Stimulated activated CD8-positive, alpha-beta memory T cell treated with anti-CD3 and anti-CD28 coated beads, Interleukin-15, amount 100 ng/mL, for 24 hours (primary cell): Measurements from ENCODE around the gene LARP4.
"Not testable (repeated sequence)": the region's sequence is repeated elsewhere in the genome, so short reads cannot be mapped to it uniquely, and the experiment has no call there.

Experiments
- DNase-seq: peaks from one replicate; pipeline ENCODE4 v3.0.0-alpha.2; 2020; ENCODE audit warnings: low read depth

Gene LARP4

DNA sequence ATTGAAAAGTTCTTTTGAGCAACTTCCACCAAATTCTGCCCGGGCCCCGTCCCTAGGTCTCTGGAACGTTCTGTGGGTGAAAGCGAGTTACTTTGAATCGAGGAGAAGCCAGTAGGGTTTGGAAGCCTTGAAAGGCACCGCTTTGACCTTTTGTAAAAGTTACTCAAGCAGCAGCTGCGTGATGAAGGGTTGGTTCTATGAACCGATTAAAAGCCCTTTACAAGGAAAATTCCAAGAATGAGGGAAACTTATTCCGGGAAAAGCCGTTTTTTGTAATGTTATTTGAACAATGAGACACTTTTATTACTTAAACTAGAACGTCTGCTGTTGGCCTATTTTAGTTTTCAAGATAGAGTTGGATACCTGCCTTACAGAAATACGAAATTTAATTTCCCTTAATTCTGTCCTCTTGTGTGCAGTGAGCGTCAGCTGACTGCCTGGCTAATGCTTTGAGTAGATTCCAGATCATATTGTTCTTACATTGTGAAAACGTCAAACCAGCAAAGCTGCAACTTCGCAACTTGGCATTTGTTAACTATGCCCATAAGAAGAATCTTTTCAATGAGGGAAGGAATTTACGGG lies 906 bp downstream of the LARP4 start:
- no peak for DNase-seq

DNA sequence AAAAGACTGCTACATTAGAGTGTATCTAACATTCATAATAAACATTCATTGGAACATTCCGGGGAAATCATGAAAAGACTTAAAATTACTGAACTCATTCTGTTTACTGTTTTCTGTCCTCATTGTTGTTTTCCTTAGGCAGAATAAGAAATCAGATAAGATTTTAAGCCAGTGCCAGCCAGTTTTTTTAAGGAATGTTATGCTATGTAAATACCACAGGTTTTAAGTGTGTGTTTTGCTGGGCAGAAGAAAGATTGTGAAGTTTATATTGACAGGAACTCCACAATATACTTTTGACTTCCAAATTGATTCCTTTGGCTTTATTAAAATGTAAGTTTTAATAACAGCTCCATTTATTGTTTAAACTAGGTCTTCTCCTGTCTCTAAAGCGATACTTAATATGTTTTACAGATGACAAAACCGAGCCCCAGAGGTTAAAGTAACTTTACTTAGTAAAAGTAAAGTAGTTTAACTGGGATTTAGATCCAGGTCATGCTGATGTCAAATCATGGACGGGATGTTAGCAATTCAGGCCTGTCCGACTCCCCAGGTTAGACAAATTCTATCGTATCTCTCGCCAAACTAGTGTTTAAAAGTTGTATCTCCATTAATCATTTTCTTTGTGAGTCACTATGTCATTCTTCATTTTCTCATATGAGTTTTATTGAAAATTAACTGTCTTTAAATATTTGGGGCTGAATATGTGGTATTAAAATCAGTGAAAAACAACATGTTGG lies 1.7 kb downstream of the LARP4 start:
- DNase-seq = no peak

- DNase-seq = no peak
Measured at GRCh38 chr12:50403001-50403440, 2.3 kb downstream of the LARP4 start.

DNA sequence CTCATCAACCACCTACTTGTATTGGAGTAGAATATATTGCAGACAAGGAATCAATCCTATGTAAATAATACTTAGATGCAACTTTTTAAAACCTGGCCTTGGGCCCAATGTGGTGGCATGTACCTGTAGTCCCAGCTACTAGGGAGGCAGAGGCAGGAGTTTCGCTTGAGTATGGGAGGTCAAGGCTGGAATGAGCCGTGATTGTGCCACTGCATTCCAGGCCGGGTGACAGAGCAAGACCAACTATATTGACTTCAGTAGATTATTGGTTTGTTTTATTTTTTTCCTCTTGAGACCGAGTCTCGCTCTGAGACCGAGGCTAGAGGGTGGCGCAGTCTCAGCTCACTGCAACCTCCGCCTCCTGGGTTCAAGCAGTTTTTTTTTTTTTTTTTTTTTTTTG lies 3.6 kb downstream of the LARP4 start:
- DNase-seq = no peak

GRCh38 chr12:50411051-50411660 lies 10.5 kb downstream of the LARP4 start:
- DNase-seq = no peak

- DNase-seq = no peak
Measured at GRCh38 chr12:50415899-50416479, 15.3 kb downstream of the LARP4 start.

DNA sequence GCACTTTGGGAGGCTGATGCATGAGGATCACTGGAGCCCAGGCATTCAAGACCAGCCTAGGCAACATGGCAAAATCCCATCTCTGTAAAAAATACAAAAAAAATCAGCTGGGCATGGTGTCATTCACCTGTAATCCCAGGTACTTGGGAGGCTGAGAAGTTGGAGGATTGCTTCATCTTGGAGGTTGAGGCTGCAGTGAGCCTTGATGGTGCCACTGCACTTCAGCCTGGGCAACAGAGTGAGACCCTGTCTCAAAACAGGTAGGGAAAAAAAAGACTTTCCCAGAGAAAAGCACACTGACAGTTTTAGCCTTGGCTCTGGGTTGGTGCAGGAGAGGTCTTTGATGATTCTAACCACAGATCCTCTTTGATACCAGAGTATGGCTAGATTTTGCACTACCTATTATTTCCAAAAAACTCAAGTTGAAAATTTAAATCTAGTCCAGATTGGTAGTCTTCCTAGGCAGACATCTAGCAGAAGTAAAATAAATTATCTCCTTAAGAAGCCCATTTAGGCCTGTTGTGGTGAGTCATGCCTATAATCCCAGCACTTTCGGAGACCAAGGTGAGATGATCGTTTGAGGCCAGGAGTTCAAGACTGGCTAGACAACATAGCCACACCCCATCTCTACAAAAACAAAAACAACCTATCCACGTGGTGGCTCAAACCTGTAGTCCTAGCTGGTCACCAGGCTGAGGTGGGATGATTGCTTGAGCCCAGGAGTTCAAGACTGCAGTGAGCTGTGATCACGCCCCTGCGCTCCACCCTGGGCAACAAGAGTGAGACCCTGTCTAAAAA lies 18.6 kb downstream of the LARP4 start:
- DNase-seq = no peak

- not testable (repeated sequence) for DNase-seq
Measured at GRCh38 chr12:50422855-50423254, 22.2 kb downstream of the LARP4 start.

- not testable (repeated sequence) for DNase-seq
Measured at GRCh38 chr12:50423342-50423741, 22.7 kb downstream of the LARP4 start.

GRCh38 chr12:50425589-50426258 lies 25.0 kb downstream of the LARP4 start:
- no peak for DNase-seq

DNA sequence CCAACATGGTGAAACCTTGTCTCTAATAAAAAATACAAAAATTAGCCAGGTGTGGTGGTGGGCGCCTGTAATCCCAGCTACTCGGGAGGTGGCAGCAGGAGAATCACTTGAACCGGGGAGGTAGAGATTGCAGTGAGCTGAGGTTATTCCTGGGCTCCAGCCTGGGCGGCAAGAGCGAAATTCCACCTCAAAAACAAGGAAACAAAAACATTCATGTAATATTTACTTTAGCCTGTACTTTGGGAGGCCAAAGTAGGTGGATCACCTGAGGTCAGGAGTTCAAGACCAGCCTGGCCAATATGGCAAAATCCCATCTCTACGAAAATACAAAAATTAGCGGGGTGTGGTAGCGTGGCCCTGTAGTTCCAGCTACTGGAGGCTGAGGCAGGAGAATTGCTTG lies 31.0 kb downstream of the LARP4 start:
- DNase-seq = not testable (repeated sequence)

GRCh38 chr12:50440288-50440687 lies 39.6 kb downstream of the LARP4 start:
- no peak for DNase-seq

- no peak for DNase-seq
Measured at GRCh38 chr12:50441763-50442162, 41.1 kb downstream of the LARP4 start.

- no peak for DNase-seq
Measured at GRCh38 chr12:50442178-50442908, 41.7 kb downstream of the LARP4 start.

DNA sequence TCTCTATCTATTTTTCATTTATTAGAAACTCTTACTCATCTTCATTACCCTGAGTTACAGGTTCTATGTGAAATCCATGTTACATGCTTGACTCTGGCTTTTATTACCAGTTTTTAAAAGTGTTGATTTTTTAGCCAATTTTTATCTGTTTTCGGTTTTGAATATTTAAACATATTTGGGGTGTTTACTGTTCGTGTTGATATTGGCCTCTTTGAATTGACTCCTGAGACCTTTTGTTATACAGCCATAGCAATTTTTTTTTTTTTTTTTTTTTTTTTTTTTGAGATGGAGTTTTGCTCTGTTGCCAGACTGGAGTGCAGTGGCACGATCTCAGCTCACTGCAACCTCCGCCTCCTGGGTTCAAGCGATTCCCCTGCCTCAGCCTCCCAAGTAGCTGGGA lies 49.0 kb downstream of the LARP4 start:
- DNase-seq = not testable (repeated sequence)

- DNase-seq = no peak
Measured at GRCh38 chr12:50452795-50453194, 52.1 kb downstream of the LARP4 start.

DNA sequence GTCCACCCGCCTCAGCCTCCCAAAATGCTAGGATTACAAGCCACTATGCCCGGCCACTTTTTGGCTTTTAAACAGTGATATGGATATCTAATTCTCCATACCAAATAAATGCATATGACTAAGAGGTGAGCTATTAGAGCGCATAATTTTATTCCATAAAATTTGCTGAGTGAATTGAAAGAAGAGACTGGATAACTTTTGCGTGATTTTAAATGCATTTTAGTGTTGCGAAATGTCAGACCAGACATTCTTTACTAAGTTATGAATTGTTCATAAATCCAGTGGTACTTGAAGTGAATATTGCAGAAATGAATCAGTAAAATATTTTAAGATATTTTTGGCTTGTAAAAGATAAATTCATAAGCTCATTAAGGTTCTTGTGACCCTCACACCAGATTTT lies 53.2 kb downstream of the LARP4 start:
- no peak for DNase-seq

- no peak for DNase-seq
Measured at GRCh38 chr12:50458606-50459005, 57.9 kb downstream of the LARP4 start.

DNA sequence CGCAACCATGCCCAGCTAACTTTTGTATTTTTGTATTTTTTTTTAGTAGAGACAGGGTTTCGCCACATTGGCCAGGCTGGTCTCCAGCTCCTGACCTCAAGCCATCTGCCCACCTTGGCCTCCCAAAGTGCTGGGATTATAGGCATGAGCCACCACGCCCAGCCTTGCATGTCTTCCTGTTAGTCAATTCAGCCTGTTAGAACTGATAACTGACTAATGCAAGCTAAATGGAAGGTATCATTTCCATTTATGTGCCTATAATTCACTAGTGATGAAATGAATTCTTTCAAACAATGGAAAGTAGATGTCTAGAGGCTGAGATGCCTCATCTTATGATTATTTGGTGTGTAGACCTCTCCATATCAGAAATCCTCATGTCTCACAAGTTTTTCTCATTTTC lies 66.8 kb downstream of the LARP4 start:
- no peak for DNase-seq

DNA sequence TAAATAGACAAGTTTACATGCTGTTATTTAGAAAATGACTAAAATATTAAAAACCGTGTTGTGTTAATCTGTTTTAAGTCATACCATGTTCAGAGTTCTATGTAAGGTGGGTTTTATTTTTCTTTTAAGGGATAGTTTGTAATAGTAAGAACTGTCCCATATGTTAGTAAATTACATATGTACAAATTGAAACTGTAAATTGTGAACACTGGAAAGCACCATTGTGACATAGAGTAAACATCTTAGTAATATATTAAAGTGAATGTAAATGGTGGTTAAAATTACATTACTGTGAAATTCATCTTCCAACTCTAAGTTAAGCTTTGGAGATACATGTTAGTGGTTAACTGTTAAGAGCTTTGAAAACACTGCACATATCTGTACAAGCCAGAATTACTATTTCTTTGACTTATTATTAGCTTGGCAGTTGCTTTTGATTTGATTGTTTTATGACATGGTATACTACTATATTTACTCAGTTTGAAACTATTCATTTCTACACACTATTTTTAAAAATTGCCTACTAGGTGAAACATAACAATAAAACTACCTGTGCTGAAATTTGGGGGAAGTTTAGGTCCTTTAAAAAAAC lies 76.7 kb downstream of the LARP4 start:
- no peak for DNase-seq

DNA sequence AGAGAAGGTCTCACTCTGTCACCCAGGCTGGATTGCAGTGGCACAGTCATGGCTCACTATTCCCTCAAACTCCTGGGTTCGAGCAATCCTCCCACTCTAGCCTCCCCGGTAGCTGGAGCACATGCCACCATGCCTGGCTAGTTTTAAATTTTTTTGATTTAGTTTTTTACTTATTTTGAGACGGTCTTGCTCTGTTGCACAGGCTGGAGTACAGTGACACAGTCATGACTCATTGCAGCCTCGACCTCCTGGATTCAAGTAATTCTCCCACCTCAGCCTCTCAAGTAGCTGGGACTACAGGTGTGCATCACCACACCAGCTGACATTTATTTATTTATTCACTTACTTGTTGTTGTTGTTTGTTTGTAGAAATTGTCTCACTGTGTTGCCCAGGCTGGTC lies 81.9 kb downstream of the LARP4 start:
- no peak for DNase-seq
